Osteocyte (in vitro differentiated cells): ENCODE measurements around the gene ZDHHC21. TPM values are rescaled to one million over a fixed set of nuclear protein-coding genes. Genes with fewer than 3 reads are reported as not detected.

Experiments used
- DNase-seq: peaks from one replicate; pipeline ENCODE4 v3.0.0; 2021; ENCODE audit warnings: mixed read lengths; ENCODE audit not compliant: unreplicated experiment; ENCODE audit errors: extremely low spot score
- H3K27ac Mint-ChIP-seq: one replicate; pipeline ENCODE4 v1.8.0; 2021; ENCODE audit warnings: mild to moderate bottlenecking, mixed read lengths; ENCODE audit not compliant: unreplicated experiment
- H3K27me3 Mint-ChIP-seq: one replicate; pipeline ENCODE4 v1.8.0; 2021; ENCODE audit warnings: mixed read lengths; ENCODE audit not compliant: unreplicated experiment
- H3K36me3 Mint-ChIP-seq: one replicate; pipeline ENCODE4 v1.8.0; 2021; ENCODE audit warnings: mixed read lengths; ENCODE audit not compliant: unreplicated experiment
- H3K4me1 Mint-ChIP-seq: one replicate; pipeline ENCODE4 v1.8.0; 2021; ENCODE audit warnings: mixed read lengths; ENCODE audit not compliant: unreplicated experiment
- H3K4me3 Mint-ChIP-seq: one replicate; pipeline ENCODE4 v1.8.0; 2021; ENCODE audit warnings: mild to moderate bottlenecking, moderate library complexity, mixed read lengths; ENCODE audit not compliant: unreplicated experiment
- H3K9me3 Mint-ChIP-seq: one replicate; pipeline ENCODE4 v1.8.0; 2021; ENCODE audit warnings: mixed read lengths; ENCODE audit not compliant: unreplicated experiment
- total RNA-seq: library from RNA; stranded (reverse); gene quantifications from 2 replicates; pipeline ENCODE4 v1.2.1, GENCODE V29; 2021
- TF ChIP-seq, protein P1 (sequence below): fragments of 200-600 bp; sonication (generic); IDR thresholded peaks from 2 replicates; pipeline ENCODE4 v1.5.0; 2021; ENCODE audit warnings: antibody characterized with exemption, mild to moderate bottlenecking, moderate library complexity

ZDHHC21 gene
- total RNA-seq, 1 donor from 2014 or later: 9.3 TPM

GRCh38 chr9:14710804-14711203 lies 17.6 kb upstream of the ZDHHC21 start:
- no peak overlapping the region for H3K27ac Mint-ChIP-seq
- no peak overlapping the region for H3K4me3 Mint-ChIP-seq
- H3K27me3 Mint-ChIP-seq: peaks cover 5% of the 10 kb centered on the region
- no peak for DNase-seq
- H3K9me3 Mint-ChIP-seq: peaks cover 33% of the 10 kb centered on the region
- H3K4me1 Mint-ChIP-seq: peaks cover 4% of the 10 kb centered on the region
- TF ChIP-seq, protein P1, sequence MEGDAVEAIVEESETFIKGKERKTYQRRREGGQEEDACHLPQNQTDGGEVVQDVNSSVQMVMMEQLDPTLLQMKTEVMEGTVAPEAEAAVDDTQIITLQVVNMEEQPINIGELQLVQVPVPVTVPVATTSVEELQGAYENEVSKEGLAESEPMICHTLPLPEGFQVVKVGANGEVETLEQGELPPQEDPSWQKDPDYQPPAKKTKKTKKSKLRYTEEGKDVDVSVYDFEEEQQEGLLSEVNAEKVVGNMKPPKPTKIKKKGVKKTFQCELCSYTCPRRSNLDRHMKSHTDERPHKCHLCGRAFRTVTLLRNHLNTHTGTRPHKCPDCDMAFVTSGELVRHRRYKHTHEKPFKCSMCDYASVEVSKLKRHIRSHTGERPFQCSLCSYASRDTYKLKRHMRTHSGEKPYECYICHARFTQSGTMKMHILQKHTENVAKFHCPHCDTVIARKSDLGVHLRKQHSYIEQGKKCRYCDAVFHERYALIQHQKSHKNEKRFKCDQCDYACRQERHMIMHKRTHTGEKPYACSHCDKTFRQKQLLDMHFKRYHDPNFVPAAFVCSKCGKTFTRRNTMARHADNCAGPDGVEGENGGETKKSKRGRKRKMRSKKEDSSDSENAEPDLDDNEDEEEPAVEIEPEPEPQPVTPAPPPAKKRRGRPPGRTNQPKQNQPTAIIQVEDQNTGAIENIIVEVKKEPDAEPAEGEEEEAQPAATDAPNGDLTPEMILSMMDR: no peak
- H3K36me3 Mint-ChIP-seq: no peaks in the 10 kb centered on the region

DNA sequence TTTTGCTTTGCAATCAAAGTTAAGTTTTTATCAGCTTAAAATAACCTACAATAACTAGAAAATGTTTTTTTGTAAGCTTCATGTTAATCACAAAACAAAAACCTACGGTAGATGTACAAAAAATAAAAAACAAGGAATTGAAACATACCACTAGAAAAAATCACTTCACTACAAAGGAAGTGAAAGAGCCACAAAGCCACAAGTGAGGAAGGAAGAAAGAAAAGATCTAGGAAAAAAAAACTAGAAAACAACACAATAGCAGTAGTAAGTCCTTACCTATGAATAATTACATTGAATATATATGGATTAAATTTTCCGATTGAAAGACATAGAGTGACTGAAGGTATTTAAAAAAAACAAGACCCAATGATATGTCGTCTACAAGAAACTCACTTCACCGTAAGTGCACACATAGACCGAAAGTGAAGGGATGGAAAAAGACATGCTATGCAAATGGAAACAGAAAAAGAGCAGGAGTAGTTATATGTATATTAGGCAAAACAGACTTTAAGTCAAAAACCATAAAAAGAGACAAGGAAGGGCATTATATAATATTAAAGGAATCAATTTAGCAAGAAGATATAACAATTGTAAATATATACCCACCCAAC lies 13.4 kb upstream of the ZDHHC21 start:
- no peak overlapping the region for H3K27ac Mint-ChIP-seq
- peaks cover 47% of the 10 kb centered on the region for H3K9me3 Mint-ChIP-seq
- H3K36me3 Mint-ChIP-seq: peaks cover 5% of the 10 kb centered on the region
- H3K27me3 Mint-ChIP-seq: peaks cover 5% of the 10 kb centered on the region
- peaks cover 3% of the 10 kb centered on the region for H3K4me1 Mint-ChIP-seq
- DNase-seq: no peak
- H3K4me3 Mint-ChIP-seq: no peak overlapping the region
- TF ChIP-seq, protein P1: no peak

DNA sequence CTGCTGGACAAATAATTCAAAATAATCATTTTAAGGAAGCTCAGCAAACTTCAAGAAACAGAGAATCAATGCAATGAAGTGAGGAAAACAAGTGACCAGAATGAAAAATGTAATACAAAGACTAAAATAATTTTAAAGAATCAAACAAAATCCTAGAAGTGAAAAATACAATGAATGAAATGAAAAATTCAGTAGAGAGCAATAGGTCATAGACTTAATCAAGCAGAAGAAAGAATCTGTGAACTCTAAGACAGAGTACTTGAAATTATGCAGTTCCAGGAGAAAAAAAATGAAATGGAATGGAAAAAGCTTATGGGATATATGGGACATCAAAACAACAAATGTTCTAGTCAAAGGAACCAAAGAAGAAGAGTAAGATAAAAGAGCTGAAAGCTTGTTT lies 11.8 kb upstream of the ZDHHC21 start:
- H3K27me3 Mint-ChIP-seq: peaks cover 5% of the 10 kb centered on the region
- H3K4me3 Mint-ChIP-seq: no peak overlapping the region
- TF ChIP-seq, protein P1: no peak
- peaks cover 42% of the 10 kb centered on the region for H3K9me3 Mint-ChIP-seq
- DNase-seq: no peak
- no peak overlapping the region for H3K27ac Mint-ChIP-seq
- no peaks in the 10 kb centered on the region for H3K4me1 Mint-ChIP-seq
- H3K36me3 Mint-ChIP-seq: peaks cover 5% of the 10 kb centered on the region

GRCh38 chr9:14704281-14704680 lies 11.0 kb upstream of the ZDHHC21 start:
- TF ChIP-seq, protein P1: no peak
- no peak overlapping the region for H3K27ac Mint-ChIP-seq
- peaks cover 34% of the 10 kb centered on the region for H3K9me3 Mint-ChIP-seq
- no peak overlapping the region for H3K4me3 Mint-ChIP-seq
- no peaks in the 10 kb centered on the region for H3K4me1 Mint-ChIP-seq
- peaks cover 5% of the 10 kb centered on the region for H3K36me3 Mint-ChIP-seq
- no peak for DNase-seq
- peaks cover 5% of the 10 kb centered on the region for H3K27me3 Mint-ChIP-seq

GRCh38 chr9:14702200-14702720 lies 9.0 kb upstream of the ZDHHC21 start:
- TF ChIP-seq, protein P1: no peak
- peaks cover 5% of the 10 kb centered on the region for H3K36me3 Mint-ChIP-seq
- peaks cover 21% of the 10 kb centered on the region for H3K9me3 Mint-ChIP-seq
- no peak overlapping the region for H3K4me3 Mint-ChIP-seq
- no peak for DNase-seq
- H3K4me1 Mint-ChIP-seq: no peaks in the 10 kb centered on the region
- H3K27ac Mint-ChIP-seq: no peak overlapping the region
- H3K27me3 Mint-ChIP-seq: peaks cover 16% of the 10 kb centered on the region
